SKM-1 treated with dmso at 0.1 percent for 144 hours (cell line): ENCODE measurements around the gene CCNC.

ENCODE experiments used
- DNase-seq: peaks from one replicate; lab custom pipeline; 2025; ENCODE audit not compliant: unreplicated experiment; lab: John Stamatoyannopoulos, UW

CCNC gene

DNA sequence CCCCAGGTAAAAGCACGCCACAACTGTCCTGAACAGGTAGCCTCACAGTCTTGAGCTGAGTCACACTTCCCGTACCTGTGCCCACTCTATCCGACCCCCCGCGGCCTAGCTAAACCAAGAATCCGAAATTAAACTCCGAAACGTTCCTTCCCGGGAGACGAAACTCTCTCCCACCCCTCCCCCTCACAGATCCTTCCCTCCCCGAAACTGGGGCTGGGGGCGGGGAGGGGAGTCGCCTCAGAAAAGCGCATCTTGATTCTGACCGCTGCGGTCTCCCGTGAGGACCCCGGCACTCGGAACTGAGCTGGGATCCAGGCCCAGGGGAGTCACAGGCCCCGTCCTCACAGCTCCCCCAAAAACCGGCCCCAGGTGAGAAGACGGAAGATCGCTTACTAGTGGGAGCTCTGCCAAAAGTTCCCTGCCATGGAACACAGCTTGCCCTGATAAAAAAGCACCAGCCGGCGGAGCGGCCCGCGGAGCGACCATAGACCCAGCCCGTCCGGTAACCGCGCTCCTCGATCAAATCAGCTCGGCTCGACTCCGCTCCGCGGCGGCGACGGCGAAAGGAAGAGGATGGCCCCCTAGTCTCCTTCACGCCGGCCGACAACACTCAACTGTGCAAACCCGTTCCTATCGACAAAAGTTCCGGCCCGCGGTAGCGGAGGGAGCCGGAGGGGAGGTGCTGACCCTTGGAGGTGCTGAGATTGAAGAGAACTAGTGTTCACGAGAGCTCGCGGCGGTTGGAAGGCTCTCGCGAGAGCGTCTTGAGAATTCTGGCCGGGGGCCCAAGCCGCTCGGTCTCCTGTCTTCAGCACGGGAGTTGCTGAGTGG lies at the start of gene CCNC:
TSS of gene CCNC (minus strand) at position 558 of the 831 bp plus-strand sequence. CDS start at position 425, 133 bp downstream.
- DNase-seq: peak; percentile 93

- no peak for DNase-seq
These were observed 48.7 kb upstream of the CCNC start for GRCh38 chr6:99617131-99617530.

- no peak for DNase-seq
These were observed 46.1 kb upstream of the CCNC start for GRCh38 chr6:99614430-99615186.

DNA sequence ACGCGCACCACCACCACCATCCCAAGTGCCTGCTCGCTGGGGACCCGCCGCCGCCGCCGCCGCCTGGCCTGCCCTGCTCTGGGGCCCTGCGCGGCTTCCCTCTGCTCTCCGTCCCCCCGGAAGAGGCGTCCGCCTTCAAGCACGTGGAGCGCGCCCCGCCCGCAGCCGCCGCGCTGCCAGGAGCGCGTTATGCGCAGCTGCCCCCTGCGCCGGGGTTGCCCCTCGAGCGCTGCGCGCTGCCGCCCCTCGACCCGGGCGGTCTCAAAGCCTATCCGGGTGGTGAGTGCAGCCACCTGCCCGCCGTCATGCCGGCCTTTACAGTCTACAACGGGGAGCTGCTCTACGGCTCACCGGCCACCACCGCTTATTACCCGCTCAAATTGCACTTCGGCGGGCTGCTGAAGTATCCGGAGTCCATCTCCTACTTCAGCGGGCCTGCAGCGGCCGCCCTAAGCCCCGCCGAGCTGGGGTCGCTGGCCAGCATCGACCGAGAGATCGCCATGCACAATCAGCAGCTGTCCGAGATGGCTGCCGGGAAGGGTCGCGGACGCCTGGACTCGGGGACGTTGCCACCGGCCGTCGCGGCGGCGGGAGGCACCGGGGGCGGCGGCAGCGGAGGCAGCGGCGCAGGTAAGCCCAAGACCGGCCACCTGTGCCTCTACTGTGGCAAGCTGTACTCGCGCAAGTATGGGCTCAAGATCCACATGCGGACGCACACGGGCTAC lies 45.4 kb upstream of the CCNC start:
- no peak for DNase-seq

- peak; percentile 41 for DNase-seq
These were observed 44.9 kb upstream of the CCNC start for GRCh38 chr6:99613409-99613704.

DNA sequence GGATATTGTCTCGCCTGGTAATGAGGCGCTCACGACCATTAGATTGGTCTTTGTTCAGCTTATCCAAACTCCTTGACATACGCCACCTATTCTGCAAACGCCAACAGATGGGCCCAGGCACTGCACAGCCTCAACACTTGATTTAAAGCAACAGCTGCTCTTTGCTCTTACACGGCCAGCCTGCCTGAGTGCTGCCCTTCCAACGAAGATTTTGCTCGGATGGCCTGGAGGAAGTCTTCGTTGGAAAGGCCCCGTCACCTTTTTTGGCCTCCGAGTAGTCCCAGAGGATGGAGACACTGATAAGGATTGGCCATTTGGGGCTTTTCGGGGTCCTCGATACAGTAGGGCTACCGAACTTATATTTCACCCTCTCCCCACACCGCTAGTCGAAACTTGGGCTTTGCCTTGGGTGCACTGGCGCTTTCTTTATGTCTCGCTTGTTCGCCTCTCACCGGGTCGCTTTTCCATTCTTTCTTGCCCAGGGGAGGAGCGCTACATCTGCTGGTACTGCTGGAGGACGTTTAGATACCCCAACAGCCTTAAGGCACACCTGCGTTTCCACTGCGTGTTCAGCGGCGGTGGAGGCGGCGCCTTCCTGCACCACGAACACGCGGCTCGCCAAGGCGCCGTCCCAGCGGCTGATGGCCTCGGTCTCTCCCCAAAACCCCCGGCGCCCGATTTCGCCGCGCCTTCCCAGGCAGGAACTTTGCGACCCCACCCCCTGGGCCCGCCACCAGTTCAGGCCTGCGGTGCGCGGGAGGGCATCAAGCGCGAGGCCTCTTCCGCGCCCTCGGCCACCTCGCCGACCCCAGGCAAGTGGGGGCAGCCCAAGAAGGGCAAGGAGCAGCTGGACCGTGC lies 44.3 kb upstream of the CCNC start:
- no peak for DNase-seq

GRCh38 chr6:99611148-99611547 lies 42.7 kb upstream of the CCNC start:
- peak; percentile 50 for DNase-seq

- DNase-seq: no peak
These were observed 41.5 kb upstream of the CCNC start for GRCh38 chr6:99609905-99610489.

DNA sequence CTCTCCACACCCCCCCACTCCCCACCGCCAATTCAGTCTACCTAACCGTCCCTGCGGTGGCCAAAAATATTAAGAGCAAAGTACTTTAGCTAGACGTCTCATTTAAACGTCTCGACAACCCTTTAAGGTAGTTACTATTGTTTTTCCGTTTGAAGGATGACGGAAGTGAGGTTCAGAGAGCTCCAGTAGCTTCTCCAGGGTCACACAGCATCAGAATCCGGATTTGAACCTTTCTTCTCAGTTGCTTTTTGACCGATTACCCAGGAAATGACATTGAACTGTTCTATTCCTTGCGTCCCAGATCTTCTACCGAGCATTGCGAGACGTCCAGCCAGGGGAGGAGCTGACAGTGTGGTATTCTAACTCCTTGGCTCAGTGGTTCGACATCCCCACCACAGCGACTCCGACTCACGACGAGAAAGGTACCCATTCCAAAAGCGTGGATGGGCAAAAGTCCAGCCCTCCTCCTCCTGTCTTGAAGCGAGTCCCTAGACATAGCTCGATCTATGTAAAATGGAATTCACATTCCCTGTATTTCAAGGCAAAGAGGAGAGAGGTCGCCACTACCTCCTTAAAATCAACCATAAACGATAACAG lies 40.5 kb upstream of the CCNC start:
- DNase-seq: no peak

DNA sequence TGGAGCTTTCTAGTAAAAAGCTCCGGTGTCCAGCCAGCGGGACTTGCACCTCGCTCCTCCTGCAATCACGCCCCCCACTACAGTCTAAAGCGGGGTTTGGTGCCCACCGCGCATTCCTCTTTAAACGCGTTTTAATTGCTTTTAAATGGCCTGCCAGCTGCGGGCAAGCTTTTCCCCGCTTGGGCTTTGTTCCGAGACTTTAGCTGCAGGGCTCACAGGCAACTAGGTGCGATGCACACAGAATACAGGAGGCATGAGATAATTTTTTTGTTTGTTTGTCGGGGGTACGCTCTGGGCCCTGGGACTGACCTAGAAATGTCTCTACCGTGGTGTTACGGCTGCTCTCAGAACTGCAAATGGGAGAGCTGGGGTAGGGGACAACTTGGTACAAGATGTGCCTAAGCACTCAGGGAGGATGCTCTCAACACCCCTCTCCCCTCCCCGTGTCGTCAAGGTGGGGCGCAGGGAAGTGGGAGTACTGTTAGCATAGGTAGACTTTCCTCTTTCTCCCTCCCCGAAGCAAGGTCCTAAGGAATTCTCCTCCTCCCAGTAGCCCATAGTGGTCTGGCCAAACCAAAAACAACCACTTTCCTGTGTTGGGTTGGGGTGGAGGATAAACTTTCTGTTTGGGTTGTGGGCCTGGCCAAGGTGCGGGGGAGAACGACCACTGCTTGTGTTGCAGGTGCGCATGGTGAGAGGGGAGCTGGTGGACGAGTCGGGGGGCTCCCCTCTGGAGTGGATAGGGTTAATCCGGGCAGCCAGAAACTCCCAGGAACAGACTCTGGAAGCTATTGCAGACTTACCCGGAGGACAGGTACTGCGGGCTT lies 39.8 kb upstream of the CCNC start:
- no peak for DNase-seq

- no peak for DNase-seq
These were observed 39.1 kb upstream of the CCNC start for GRCh38 chr6:99607416-99608036.

- no peak for DNase-seq
These were observed 38.4 kb upstream of the CCNC start, which contains the start of gene PRDM13 for GRCh38 chr6:99606656-99607415. Gene PRDM13, plus strand, starts transcription at chr6:99606833. Its CDS starts 202 bp downstream, at chr6:99607035.

GRCh38 chr6:99605911-99606655 lies 37.6 kb upstream of the CCNC start:
- DNase-seq: no peak

DNA sequence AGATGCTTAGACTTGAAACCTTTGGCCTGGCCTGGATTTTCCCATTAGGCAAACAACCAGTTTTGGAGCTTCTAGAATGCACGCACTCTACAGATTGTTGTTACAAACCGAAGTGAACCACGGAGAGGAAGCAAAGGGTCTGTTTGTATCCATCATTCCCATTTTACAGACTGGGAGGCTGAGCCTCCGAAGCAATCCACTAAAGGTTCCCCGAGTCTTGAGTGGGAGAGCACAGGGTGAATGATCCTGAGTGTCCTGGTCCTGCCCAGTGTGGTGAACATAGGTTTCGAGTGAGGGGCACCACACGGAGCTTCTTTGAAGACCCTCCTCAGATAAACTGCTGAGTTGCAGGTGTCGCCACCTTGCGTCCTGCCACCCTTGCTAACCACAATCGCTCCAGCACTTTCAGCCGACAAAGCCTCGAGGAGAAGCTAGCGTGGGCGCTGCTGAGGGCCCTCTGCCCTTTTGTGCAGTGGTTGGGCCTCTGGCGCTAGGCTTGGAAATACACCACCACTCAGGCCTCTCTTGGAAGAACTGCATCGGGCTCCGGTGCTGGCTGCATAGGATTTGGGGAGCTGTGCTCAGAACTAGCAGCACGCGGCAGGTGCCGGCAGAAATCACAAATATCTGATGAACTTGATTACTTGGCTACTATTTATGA lies 36.7 kb upstream of the CCNC start:
- no peak for DNase-seq

GRCh38 chr6:99604166-99605073 lies 36.0 kb upstream of the CCNC start:
- DNase-seq: no peak
